Measurements from ENCODE around the gene ATP8A2. TPM values are rescaled to one million over a fixed set of nuclear protein-coding genes. Genes with fewer than 3 reads are reported as not detected.

The ATP8A2 gene
- total RNA-seq, 2 experiments from 2014 or later: not detected

DNA sequence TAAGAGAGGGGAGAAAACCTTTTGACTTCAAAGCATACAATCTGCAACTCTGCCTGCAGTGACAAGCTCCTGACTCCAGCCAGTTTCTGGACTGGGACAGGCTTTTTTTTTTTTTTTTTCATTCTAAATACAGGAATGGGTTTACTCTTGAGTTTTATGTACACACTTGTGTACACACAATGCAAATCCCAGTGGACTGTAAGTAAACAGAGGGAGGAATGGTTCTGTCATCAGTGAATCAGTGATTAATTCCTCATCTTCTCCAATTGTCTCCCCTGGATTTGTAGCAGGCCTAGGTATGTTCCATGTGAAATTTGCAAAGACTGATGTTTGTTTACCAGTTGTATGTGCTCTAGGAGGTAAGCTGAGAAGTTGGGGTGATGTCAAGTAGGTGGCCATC, 495.3 kb downstream of the ATP8A2 start:
- no peaks in the 10 kb centered on the region for H3K79me2 ChIP-seq (ENCODE audit: insufficient read depth, low read depth, low read length)
- H3K36me3 ChIP-seq (ENCODE audit: insufficient read depth, low read length): no peaks in the 10 kb centered on the region
- H3K9me3 ChIP-seq (ENCODE audit: low read length): no peaks in the 10 kb centered on the region
- ChIA-PET CTCF (ENCODE audit: unreplicated experiment) (interaction anchor here (1.6 kb wide), 1 partner anchor 10 kb away, joined by 3 read pairs; no protein-coding TSS in a partner anchor), POLR2A (interaction anchor here (0.5 to 1.4 kb wide), 5 partner anchors 10 to 258 kb away, joined by 3 to 8 read pairs (median 5); no protein-coding TSS in a partner anchor)
- H3K9me2 ChIP-seq (ENCODE audit: insufficient read depth, low read length): no peaks in the 10 kb centered on the region
- DNase-seq (ENCODE audit: low spot score): no peak
- H3K4me3 ChIP-seq (ENCODE audit: low read depth, low read length, poor library complexity, severe bottlenecking): no peak overlapping the region
- no peak overlapping the region for H2AFZ ChIP-seq (ENCODE audit: low read length)
- intact Hi-C loops (cut with micrococcal nuclease; ENCODE audit: unreplicated experiment): no loop called here
- no TSS peak for BruUV-seq (replicated peaks)
- no peak overlapping the region for H3K4me2 ChIP-seq (ENCODE audit: low read length)
- no peak for TF ChIP-seq EZH2phosphoT487 (IDR thresholded peaks at IDR 0.05; ENCODE audit: borderline replicate concordance, low read depth, low read length)
- TF ChIP-seq CTCF (conservative IDR thresholded peaks at IDR 0.05; ENCODE audit: low read length): no peak
- H3K4me1 ChIP-seq (ENCODE audit: insufficient read depth, low read length, poor library complexity, severe bottlenecking): no peaks in the 10 kb centered on the region
- no peak overlapping the region for H3K27ac ChIP-seq (ENCODE audit: low read depth, low read length, poor library complexity, severe bottlenecking)
- H4K20me1 ChIP-seq (ENCODE audit: insufficient read depth, low read length): no peaks in the 10 kb centered on the region

DNA sequence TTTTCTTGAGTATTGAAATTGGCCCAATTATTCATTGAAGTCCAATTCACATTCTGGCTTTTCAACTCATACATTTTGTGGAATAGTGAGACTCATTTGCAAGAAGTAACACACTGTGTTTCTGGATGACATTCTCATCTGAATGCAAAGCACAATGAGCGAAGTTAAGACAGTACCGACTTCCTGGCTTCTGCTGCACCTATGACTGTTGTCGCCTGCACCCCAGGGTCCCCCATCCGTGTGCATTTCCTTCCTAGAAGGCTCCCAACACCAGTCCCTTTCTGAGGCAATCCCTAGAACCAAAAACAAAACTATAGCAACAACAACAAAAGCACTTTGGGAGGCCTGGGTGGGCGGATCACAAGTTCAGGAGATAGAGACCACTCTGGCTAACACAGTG, 496.7 kb downstream of the ATP8A2 start:
- no peaks in the 10 kb centered on the region for H3K4me1 ChIP-seq (ENCODE audit: insufficient read depth, low read length, poor library complexity, severe bottlenecking)
- no peak overlapping the region for H3K4me3 ChIP-seq (ENCODE audit: low read depth, low read length, poor library complexity, severe bottlenecking)
- no peak for DNase-seq (ENCODE audit: low spot score)
- H4K20me1 ChIP-seq (ENCODE audit: insufficient read depth, low read length): no peaks in the 10 kb centered on the region
- H3K36me3 ChIP-seq (ENCODE audit: insufficient read depth, low read length): no peaks in the 10 kb centered on the region
- TF ChIP-seq CTCF (conservative IDR thresholded peaks at IDR 0.05; ENCODE audit: low read length): no peak
- TF ChIP-seq EZH2phosphoT487 (IDR thresholded peaks at IDR 0.05; ENCODE audit: borderline replicate concordance, low read depth, low read length): no peak
- BruUV-seq (replicated peaks): no TSS peak
- intact Hi-C loops (cut with micrococcal nuclease; ENCODE audit: unreplicated experiment): no loop called here
- ChIA-PET CTCF (ENCODE audit: unreplicated experiment) (interaction anchor here (1.6 kb wide), 1 partner anchor 8 kb away, joined by 3 read pairs; no protein-coding TSS in a partner anchor), POLR2A (no interaction called here)
- no peak overlapping the region for H3K4me2 ChIP-seq (ENCODE audit: low read length)
- no peak overlapping the region for H3K27ac ChIP-seq (ENCODE audit: low read depth, low read length, poor library complexity, severe bottlenecking)
- H3K79me2 ChIP-seq (ENCODE audit: insufficient read depth, low read depth, low read length): no peaks in the 10 kb centered on the region
- H3K9me2 ChIP-seq (ENCODE audit: insufficient read depth, low read length): no peaks in the 10 kb centered on the region
- no peaks in the 10 kb centered on the region for H3K9me3 ChIP-seq (ENCODE audit: low read length)
- no peak overlapping the region for H2AFZ ChIP-seq (ENCODE audit: low read length)

- Histone ChIP-seq H3K36me3 (ENCODE audit: insufficient read depth, low read length) (no peaks in the 10 kb centered on the region), H3K79me2 (ENCODE audit: insufficient read depth, low read depth, low read length) (no peaks in the 10 kb centered on the region), H3K4me1 (ENCODE audit: insufficient read depth, low read length, poor library complexity, severe bottlenecking) (no peaks in the 10 kb centered on the region), H2AFZ (ENCODE audit: low read length) (no peak overlapping the region), H3K4me2 (ENCODE audit: low read length) (no peak overlapping the region), H3K27ac (ENCODE audit: low read depth, low read length, poor library complexity, severe bottlenecking) (no peak overlapping the region), H3K9me3 (ENCODE audit: low read length) (no peaks in the 10 kb centered on the region), H3K9me2 (ENCODE audit: insufficient read depth, low read length) (no peaks in the 10 kb centered on the region), H4K20me1 (ENCODE audit: insufficient read depth, low read length) (no peaks in the 10 kb centered on the region), H3K4me3 (ENCODE audit: low read depth, low read length, poor library complexity, severe bottlenecking) (no peak overlapping the region)
- intact Hi-C loops (cut with micrococcal nuclease; ENCODE audit: unreplicated experiment): no loop called here
- ChIA-PET POLR2A (interaction anchor here (1.0 kb wide), 1 partner anchor 14 kb away, joined by 5 read pairs; no protein-coding TSS in a partner anchor), CTCF (ENCODE audit: unreplicated experiment) (no interaction called here)
- DNase-seq (ENCODE audit: low spot score): no peak
- TF ChIP-seq CTCF (conservative IDR thresholded peaks at IDR 0.05; ENCODE audit: low read length) (no peak), EZH2phosphoT487 (IDR thresholded peaks at IDR 0.05; ENCODE audit: borderline replicate concordance, low read depth, low read length) (no peak)
- no TSS peak for BruUV-seq (replicated peaks)
Observed at GRCh38 chr13:25869941-25870340, 498.2 kb downstream of the ATP8A2 start.

All from OCI-LY7 (cell line).